Breast epithelium (tissue), 3 donors: ENCODE results near the gene GGT5.

Source experiments
- POLR2A ChIP-seq: fragments of 450-650 bp; IDR thresholded peaks from one replicate; pipeline ENCODE4 v1.6.1; 2016; ENCODE audit warnings: antibody characterized with exemption, mild to moderate bottlenecking, moderate library complexity
- POLR2AphosphoS5 ChIP-seq, 3 donors: sonication (generic); formaldehyde crosslinking; IDR thresholded peaks; one replicate each; pipeline ENCODE4 v1.6.1; 2017; ENCODE audit warnings: antibody characterized with exemption in 3 of 3

DNA sequence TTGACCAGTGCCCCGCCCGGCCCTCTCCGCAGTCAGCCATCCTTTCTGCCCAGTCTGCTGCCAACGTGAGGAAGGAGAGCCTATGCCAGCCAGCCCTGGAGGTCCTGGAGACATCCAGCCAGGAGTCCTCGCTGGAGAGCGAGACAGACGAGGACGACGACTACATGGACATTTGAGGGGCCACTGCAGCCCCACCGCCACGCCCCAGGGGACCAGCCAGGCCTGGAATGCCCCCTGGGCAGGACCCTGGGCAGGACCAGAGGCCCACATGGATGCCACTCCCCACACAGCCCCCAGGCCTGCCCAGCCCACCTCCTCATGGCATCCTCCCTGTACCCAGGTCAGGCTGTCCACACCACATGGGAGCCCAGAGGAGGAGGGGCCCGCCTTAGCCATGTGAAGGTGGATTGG is 66.9 kb downstream of the GGT5 start:
- TF ChIP-seq POLR2A (no peak), POLR2AphosphoS5 (IDR thresholded peaks at IDR 0.05) (no peak)
